Hepatocyte (in vitro differentiated cells): Measurements from ENCODE around the gene ADAMTSL3.

Experiments used
- EZH2 ChIP-seq: fragments of 200-600 bp; sonication (generic); IDR thresholded peaks from 2 replicates; pipeline ENCODE4 v1.6.1; 2016; ENCODE audit warnings: antibody characterized with exemption, mild to moderate bottlenecking, borderline replicate concordance
- TF ChIP-seq, protein P1 (sequence below): fragments of 200-600 bp; sonication (generic); IDR thresholded peaks from 2 replicates; pipeline ENCODE4 v1.5.1; 2016; ENCODE audit warnings: antibody characterized with exemption, mild to moderate bottlenecking; ENCODE audit not compliant: poor library complexity

DNA sequence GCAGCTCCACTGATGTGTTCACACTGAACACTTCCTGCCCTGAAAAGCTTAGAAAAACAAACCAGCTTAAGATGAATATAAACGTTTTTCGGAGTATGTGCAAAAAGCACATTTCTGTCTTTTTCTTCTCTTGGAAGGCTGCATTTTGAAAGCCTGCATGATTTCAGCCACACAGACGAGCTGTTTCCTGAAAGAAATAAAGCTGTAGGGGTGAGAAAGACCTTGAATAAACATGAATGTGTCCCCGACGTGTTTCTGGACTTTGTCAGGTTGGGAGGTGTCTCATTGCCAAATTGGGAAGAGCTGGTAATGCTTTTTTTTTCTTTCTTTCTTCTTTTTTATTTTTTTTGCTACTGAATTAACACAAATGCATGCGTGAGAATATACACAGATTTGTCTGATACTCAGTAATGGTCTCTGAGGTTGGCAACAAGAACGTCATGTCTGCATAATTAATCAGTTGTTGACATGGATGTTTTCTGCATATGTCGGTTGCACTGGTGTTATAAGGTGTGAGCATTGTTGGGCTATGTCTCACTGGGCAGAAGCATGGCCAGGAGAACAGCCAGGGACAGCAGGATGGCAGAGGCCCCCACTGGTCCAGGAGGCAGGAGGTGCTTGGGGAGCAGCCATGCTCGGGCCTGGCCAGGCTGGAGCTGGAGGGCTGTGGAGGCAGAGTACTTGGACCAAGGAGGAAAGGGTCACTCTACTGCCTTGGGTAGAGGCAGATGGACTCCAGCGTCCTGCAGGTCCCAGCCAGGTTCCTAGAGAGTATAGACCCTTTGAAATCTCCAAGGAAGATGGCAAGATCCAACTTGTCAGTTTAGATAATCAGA, 39.0 kb downstream of the ADAMTSL3 start:
- TF ChIP-seq, protein P1, sequence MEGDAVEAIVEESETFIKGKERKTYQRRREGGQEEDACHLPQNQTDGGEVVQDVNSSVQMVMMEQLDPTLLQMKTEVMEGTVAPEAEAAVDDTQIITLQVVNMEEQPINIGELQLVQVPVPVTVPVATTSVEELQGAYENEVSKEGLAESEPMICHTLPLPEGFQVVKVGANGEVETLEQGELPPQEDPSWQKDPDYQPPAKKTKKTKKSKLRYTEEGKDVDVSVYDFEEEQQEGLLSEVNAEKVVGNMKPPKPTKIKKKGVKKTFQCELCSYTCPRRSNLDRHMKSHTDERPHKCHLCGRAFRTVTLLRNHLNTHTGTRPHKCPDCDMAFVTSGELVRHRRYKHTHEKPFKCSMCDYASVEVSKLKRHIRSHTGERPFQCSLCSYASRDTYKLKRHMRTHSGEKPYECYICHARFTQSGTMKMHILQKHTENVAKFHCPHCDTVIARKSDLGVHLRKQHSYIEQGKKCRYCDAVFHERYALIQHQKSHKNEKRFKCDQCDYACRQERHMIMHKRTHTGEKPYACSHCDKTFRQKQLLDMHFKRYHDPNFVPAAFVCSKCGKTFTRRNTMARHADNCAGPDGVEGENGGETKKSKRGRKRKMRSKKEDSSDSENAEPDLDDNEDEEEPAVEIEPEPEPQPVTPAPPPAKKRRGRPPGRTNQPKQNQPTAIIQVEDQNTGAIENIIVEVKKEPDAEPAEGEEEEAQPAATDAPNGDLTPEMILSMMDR = no peak
- no peak for TF ChIP-seq EZH2
